Cardiac fibroblast (primary cell): ENCODE data around the gene NCOA3.

Experiments used
- DNase-seq, 2 donors: peaks; one replicate each; pipeline versions ENCODE4 v3.0.0 to v3.0.0-alpha.2; 2010; ENCODE audit warnings: low read depth in 2 of 2
- H3K4me3 ChIP-seq, 2 donors: replicated peaks in 1 of 2; 1 replicate in 1 of 2; 2 replicates in 1 of 2; pipeline ENCODE4 v1.5.1; 2011; ENCODE audit warnings: low read depth in 2 of 2, low read length in 2 of 2, mild to moderate bottlenecking in 2 of 2, moderate library complexity in 1 of 2
- CTCF ChIP-seq: IDR thresholded peaks from one replicate; pipeline ENCODE4 v1.5.1; 2011; ENCODE audit warnings: low read depth, mild to moderate bottlenecking, low read length, inconsistent platforms

The NCOA3 gene

DNA sequence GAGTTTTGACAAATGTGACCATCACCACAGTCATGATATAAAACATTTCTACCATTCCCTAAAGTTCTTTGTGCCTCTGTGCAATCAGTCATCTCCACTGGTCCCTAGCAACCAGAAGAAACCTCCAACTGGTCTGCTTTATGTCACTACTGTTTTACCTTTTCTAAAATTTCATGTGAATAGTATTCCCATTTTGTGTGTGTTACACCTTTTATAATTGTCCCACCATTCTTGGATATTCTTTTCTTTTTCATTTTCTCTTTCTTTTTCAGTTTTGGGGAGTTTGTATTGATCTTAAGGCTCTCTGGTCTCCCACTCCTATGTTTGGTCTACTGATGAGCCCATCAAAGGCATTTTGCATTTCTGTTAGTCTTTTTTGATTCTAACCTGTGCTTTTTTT, 95.4 kb downstream of the NCOA3 start:
- no peak overlapping the region for H3K4me3 ChIP-seq
- TF ChIP-seq CTCF: no peak
- DNase-seq: no peak

- TF ChIP-seq CTCF: no peak
- no peak overlapping the region for H3K4me3 ChIP-seq
- no peak for DNase-seq
Measured at GRCh38 chr20:47598911-47599744, 97.4 kb downstream of the NCOA3 start.

DNA sequence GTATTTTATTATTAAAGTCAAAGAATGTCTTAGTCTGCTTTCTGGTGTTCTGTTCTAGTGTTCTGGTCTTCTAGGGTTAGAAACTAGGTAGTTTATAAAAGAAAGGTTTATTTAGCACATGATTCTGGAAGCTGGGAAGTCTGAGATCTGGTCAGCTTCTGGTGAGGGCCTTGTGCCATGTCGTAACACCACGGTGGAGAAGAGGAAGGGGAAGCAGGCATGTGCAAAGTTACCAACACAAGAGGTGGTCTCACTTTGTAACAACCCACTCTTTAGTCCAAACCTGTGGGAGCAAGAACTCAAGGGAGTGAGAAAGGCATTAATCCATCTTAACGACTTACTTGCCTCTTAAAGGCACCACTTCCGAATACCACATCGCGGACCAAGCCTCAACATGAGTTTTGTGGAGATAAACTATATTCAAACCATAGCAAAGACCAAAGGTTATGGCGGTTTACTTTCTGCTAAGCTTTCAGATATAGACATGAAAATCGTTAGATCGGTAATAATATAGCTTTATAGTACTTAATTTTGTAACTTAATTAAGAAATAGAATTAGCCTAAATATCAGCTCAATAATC, 99.4 kb downstream of the NCOA3 start:
- no peak for DNase-seq
- no peak for TF ChIP-seq CTCF
- H3K4me3 ChIP-seq: no peak overlapping the region

DNA sequence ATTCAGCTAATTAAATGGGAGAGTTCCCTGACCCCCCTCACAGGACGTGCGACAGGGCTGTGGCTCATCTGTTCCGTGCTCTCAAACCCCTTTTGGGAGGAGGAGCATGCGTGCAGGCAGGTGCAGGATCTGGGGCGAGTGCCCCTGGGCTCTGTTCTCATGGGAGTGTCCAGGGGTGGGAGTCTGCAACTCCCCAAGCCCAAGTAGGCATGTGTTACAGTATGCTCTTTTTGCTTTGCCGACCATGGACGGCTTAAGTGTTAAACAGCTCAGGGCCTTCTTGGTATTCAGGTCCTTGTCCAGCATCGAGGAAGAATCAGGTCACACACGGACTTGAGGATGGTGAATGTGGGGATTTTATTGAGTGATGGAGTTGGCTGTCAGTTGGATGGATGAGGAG, 101.6 kb downstream of the NCOA3 start:
- TF ChIP-seq CTCF: no peak
- no peak overlapping the region for H3K4me3 ChIP-seq
- DNase-seq: no peak

- no peak for TF ChIP-seq CTCF
- no peak overlapping the region for H3K4me3 ChIP-seq
- no peak for DNase-seq
Measured at GRCh38 chr20:47605673-47606413, 104.2 kb downstream of the NCOA3 start.

DNA sequence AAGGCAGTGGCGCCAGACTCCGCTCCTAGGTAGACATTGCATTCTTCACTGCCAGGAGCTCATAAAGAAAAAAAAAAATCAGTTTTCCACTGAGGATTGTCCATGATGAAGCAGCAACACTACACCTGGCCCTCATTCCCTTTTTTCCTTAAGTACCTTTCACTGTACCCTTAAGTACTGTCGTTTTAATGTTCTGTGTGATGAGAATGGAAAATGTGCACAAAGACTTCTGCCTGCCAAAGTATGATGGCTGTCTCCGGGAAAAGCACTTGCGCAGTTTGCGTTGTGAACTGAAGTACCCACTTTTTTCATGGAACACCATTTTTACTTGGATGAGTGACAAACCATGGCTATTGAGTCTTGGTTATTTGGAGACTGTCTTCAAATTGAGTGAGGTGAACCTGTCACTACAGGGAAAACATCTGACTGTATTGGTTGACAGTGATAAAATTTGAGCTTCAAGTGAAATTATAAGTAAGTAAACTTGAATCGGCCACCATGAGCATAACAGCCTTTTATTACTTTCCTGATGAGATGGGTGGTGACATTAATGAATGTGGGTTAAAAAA, 104.8 kb downstream of the NCOA3 start:
- no peak overlapping the region for H3K4me3 ChIP-seq
- no peak for TF ChIP-seq CTCF
- no peak for DNase-seq
